CD1c-positive myeloid dendritic cell (primary cell): ENCODE results near the gene PHF21B.
"Not testable (repeated sequence)": the region's sequence is repeated elsewhere in the genome, so short reads cannot be mapped to it uniquely, and the experiment has no call there.

ENCODE experiments used
- DNase-seq: peaks from one replicate; pipeline ENCODE4 v3.0.0-alpha.2; 2016; ENCODE audit errors: extremely low spot score

Gene PHF21B

DNA sequence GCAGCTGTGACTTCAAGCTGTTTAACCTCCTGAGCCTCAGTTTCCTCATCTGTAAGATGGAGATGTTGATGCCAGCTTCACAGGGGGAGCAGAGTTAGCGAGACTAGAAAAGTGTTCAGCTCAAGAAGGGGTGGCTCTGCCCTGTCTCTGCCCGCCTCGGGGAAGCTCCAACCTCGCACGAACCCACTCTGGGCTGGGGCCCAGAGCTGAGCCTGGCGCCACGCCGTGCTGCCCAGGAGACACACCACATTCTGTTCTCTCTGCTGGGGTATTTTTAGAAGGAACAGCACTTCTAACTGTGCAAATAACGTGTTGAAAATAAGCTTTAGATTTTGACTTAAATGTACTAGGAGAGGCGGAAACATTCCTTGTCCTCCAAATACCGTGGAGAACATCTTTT is 74.1 kb downstream of the PHF21B start:
- DNase-seq, result no peak

DNA sequence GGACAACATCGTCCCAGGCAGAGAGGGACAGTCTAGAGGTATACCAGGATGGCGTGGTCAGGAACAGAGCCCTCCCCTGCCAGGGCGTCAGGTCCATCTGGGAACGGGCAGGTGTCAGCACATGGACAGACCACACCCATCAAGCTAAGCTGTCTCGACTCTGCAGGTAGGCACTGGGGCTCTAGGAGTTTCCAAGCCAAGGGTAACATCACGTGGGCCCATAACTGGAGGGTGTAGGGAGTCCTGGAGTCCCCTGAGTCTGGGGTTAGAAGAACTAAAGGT is 75.4 kb downstream of the PHF21B start:
- no peak for DNase-seq

DNA sequence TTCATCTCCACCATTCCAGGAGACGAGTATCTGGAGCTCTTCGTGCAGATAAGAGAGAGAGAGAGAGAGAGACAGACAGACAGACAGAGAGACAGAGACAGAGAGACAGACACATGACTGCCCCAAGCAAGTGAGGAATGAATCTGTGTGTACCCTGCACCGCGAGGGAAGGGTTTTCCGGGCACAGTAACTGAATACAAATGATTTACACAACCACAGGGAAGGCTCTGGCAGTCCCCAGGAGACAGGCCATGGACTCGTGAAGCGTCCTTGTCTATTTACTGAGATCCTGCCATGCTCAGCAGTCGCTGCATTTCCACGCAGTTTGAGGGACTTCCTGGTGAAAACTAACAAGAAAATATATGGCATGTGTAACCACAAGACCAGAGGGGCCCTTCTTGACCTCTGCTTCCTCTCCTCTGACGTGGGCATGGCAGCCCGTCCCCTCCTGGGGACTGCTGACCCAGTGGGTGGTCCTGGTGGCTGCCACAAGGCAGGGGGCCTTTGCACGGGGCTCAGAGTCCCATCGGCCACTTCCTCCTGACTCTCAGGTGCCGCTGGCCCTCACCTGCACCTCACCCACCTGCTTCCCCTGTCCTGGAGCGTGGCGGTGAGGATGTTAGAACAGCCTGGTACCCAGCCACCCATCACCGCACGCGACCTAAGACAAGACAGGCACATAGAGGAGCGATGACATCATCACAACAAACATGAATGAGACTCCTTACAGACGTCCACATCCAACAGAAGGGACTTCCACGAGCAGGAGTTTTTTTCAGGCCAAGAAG is 75.9 kb downstream of the PHF21B start:
- DNase-seq, result no peak

DNA sequence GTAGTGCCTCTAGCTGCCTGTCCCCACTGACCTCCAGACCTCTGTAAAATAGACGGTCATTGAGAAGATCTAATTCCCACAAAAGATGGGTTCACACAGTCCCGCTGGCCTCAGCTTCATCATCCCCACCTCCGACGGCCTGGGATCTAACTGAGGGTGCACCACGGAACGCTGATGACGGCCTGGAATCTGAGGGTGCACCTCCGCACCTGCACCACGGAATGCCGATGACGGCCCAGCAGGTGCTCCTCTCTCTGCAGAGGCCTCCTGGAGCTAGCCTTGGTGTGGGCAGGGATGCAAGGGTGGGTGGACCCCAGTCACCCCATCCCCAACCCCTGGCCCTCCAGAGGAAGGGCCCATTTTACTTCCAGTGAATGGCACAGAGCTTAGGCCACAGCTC is 77.3 kb downstream of the PHF21B start:
- DNase-seq, result no peak

DNA sequence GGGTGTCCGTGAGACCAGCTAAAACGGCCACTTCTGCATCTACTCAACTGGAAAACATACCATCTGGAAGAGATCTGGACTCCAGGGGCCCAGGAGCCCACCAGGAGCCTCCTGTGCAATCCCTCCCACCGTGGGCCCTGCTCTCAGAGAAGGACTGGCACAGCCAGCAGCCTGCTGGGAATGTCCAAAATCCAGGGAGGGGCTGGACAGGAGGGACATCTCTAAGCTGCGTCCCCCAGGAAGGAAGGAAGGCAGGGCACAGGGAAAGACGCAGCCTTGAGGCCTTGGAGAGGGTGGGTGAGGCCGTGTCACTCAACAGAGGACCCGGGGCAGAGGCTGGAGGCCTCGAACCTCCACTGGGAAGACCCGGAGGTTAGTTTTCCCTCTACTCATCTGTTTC is 78.0 kb downstream of the PHF21B start:
- DNase-seq, result no peak

DNA sequence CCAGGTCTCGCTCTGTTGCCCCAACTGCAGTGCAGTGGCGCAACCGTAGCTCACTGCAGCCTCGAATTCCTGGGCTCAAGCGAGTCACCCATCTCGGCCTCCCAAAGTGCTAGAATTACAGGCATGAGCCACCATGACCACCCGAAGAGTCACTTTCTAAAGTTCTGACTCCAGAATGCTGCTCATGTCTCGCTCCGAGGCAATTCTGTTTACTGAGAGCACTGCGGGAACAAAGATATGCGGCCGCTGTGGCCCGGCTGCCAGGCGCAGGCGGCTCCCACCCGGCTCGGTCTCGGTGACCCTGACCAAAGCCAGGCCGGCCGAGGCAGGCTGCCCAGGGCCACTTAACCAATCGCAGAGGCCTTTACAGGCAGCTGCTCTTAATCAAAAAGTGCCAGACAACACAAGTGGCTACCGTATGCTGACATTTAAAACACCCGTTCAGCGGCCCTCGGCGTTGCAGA is 78.7 kb downstream of the PHF21B start:
- no peak for DNase-seq

DNA sequence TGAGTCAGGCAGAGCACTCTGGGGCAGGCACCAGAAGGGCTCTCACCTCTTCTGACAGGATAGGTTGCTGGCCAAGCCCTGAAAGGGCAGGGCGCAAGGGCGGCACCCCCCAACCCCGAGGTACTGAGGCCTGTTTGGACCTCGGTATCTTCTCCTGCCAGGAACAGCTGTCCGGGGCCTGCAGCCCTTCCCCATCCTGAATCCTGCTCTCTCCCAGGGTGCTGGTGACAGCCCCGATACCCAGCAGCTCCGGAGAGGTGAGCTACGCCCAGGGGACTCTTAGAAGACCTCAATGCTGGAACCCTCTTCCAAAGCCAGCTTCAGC is 79.1 kb downstream of the PHF21B start:
- no peak for DNase-seq

DNA sequence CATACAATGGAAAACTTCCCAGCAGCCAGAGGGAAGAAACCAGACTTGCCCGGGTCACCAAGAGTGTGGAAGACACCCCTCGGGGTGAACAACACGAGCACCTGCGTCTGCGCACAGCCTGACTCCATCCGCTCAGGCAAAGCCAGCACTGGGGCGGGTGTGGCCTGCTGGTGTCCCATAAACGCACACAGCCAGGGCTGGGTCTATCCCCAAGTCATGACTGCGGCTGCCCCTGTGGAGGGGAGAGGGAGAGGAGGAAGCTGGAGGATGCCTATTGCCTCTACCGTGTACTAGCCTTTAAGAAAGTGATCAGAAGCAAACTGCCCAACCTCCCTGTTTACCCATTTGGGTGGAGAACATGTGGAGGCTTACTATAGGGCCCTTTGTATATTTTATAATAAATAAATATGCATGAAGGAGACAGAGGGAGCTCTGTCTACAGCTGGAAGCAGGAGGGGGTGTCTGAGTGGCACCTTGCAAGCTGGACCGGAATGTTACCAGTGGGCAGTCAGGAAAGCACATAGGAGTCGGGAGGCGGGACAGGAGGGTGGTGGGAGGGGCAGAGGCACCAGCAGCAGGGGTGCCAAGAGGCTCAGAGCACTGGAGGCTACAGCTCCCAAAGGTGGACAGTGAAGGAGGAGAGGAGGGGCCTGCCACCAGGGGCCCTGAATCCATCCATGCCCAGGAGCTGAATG is 79.6 kb downstream of the PHF21B start:
- no peak for DNase-seq

DNA sequence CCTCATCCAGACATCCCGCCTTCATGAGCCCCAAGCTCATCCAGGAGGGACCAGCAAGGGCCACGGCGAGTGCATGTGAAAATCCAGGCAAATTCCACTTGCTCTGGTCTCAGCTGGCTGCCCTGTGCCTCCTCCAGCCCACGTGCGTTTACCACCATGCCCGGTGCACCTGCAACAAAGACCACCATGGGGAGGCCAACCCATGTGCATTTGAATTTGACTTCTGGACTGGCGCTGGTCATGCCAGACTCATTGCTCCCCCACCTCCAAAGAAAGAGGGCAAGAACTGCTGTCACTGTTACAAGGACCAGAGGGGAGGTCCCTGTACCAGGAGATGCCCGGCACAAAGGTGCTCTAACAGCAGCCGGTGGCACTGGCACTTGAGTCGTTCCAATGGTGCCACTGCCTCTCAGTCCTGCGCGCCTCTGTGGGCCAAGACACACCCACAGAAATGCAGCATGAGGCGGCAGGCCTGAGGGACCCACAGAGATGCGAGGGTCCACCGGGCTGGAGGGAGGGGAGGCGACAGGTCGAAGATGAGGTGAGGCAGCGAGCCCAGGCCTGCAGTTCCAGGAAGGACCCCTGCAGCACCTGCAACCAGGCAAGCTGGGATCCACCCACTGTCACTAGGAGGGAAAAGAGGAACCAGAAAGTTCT is 80.3 kb downstream of the PHF21B start:
- no peak for DNase-seq

DNA sequence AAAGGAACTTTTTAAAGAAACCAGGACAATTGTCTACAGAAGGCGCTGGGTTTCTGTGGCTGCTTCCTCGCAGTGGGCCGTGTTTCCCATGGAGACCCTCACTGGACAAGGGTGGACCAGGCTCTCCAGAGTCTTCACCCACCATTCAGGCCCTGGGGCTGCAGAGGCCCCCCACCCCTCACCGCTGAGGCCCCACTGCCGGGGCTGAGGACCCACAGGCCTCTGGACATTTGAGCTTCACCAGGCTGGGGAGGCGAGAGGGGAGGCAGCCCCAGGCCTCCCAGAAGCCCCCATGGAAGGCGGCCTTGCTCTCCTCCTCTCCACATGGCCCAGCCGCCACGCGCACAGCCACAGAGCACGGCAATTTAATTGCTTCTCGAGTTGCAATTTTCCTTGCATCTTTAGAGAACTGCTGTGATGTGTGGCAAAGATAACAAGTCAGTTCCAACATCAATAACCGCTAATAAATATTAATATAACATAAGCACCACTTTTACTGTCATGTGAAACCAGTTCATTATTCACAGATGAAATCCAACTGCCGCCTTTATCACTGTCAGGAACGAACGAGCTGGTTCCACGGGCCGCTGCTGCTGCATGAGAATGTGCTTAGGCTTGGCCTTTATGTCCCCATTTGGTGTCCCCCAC is 81.0 kb downstream of the PHF21B start:
- DNase-seq, result no peak

DNA sequence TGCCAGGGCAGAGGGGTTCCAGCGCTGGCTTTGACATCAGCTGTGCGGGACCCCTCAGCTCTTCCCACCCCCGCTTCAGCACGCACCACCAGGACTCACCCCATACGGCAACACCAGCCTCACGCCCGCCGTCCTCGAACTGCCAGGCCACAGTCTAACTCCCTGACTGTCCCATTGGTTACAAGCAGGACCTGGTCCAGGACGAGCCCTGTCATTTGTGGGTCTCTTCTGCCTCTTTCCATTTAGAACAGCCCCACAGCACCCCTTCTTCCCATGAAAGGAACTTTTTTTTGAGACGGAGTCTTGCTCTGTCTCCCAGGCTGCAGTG is 81.7 kb downstream of the PHF21B start:
- DNase-seq, result no peak

DNA sequence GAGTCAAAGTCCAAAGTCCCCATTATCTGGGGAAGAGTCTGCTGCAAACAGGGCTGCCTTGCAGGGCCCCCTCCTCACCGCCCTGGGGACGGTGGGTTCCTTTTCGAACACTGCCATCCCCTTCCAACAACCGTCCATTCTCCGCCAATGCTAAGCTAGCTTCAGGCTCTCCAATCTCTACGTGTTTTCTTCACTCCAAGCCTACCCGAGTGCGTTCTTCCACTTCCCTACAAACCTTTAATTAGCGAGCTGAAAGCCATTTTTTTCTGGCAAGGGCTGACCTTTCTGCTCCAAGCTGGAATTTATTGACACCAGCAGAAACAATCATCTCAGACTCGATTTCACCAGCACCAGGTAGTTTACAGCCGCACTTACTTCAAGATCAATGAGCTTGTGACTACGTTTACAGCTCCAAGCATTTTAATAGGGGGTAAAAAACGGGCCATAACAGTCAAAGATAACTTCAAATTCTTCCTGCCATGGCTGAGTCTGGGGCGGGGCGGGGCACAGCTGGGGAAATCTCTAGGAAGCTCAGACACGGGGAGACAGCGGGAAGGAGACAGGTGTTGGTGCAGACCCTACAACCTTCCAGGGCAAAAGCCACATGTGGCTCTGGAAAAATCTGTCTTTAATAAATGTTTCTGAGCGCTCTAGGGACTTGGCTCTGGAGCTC is 82.2 kb downstream of the PHF21B start:
- no peak for DNase-seq

DNA sequence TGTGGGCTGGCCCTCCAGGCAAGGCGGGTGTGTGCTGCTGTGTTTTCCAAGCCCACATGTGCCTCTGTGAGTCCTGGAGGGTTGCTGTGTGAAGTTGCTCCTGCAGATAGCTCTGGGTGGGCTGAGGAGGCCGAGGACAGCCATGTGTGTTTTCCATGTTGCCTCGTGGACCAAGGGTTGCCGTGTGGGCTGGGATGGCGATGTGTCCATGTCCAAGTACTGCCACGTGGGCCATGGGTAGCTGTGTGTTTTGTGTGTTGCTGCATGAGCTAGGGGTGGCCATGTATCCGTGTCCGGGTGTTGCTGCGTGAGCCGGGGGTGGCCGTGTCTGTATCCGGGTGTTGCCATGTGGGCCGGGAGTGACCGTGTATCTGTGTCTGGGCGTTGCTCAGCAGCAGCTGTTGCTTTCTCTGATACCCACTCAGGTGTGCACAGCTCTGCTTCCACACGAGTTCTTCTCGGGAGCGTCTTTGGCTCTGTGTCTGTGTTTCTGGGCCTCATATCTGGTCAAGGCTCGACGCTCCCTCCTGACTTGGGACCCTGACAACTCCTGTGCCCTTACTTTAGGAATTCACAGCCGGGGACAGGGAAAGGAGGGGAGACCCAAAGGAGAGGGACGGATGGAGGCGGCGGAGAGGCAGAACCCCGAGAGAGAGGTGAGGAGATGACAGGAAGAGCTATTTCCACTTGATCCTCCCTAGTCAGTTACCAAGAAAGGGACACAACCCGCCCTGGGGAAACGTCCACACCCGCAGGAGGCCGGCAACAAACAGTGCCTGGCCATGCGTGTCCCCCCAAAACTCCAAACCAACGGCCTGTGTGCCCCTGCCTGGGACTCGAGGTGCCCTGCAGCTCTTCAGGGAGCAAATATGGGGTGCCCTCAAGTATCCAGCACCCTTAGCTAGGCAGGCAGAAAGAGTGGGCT is 83.1 kb downstream of the PHF21B start:
- no peak for DNase-seq

DNA sequence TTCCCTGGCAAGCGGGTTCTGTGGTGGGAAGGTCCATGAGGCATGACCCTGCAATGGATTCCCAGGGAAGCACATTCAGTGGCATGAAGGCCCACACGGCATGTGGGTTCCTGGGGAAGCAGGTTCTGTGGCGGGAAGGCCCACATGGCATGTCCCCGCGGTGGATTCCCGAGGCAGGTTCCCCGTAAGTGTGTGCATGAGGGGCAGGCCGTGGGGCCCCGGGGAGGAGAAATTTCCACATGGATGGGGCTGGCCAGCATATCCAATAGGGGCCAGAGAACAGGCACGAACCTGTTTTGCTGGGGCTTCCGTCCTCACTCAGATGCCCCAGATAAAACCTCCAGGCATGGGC is 83.7 kb downstream of the PHF21B start:
- no peak for DNase-seq

DNA sequence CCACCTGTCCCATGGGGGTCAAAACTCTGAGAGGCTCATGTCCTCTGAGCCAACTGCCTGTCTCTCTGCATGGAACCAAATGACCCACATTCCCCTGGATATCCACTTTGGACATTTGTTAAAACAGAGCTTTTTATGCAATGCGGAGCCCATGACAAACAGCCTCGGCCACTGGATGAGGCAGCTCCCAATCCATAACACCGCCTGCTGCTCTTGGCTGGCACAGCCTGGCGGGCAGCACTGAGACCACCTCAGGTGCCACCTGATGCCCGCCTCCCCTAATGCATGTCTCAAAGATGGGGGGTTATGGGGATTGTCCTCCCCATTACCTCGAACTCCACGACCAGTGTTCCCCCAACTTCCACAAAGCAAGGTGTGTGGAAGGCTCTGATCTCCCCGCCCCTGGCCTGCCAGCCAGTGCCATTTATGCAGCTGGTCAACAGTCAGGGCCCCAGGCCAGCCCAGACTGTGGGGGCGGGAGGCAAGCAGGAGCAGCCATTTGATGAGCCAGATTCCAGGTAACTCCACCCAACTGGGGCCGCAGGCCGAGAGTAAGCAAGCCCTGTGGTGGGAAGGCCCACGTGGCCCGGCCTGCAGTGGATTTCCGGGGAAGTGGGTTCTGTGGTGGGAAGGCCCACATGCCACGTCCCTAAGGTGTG is 84.2 kb downstream of the PHF21B start:
- no peak for DNase-seq

DNA sequence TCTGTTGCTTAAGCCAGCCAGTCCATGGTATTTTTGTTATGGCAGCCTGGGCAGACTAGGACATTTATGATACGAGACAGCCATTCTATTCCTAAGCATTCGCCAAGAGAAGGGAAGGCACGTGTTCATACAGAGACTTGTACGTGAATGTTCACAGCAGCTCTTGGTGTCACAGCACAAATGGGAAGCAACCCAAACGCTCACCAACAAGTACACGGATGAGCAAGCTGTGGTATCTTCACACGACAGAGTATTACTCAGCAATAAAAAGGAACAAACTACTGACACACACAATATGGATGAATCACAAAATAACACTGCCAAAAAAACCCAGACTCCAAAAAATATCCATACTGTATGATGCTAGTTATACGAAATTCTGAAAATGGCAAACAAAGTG is 85.1 kb downstream of the PHF21B start:
- no peak for DNase-seq

DNA sequence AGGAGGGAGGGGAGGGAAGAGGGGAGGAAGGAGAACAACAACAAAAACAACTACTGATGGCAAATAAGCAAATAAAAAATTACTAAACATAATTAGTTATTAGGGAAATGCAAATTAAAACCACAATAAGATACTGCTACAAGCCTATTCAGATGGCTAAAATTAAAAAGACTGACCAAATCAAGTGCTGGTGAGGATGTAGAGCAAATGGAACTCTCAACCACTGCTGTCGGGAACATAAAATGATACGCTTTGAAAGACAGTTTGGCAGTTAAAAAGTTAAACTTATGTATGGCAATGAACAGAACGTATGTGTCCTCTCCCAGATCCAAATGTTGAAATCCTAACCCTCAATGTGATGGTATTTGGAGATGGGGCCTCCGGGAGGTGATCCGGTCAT is 85.7 kb downstream of the PHF21B start:
- no peak for DNase-seq

DNA sequence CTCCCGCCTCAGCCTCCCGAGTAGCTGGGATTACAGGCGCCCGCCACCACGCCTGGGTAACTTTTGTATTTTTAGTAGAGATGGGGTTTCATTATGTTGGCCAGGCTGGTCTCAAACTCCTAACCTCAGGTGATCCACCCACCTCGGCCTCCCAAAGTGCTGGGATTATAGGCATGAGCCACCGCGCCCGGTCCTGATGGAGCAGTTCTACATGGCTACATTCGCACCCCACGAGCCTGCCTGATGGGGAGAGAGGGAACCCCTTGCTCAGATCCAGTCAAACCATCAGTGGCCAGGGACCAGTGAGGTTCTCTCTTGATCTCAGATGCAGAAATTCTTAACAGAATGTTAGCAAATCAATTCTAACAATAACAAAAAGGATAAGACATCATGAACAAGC is 88.0 kb downstream of the PHF21B start:
- not testable (repeated sequence) for DNase-seq

DNA sequence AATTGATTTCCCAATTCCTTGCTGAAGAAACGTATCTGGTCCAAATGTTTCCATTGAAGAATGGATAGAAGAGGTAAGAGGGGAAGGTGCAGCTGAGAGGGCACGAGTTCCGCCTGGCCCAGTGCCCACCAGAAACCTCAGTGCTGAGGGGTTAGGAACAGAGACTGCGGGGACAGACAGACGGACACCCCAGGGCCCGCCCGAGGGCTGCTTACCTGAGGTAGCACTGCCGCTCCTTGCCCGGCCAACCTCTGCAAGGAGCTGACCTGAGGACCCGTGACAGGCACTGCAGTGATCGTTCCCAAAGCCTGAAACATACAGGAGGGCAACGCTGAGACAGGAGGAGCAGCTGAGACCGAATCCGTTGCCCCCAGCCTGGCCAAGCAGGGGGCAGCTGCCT is 89.6 kb downstream of the PHF21B start:
- no peak for DNase-seq

DNA sequence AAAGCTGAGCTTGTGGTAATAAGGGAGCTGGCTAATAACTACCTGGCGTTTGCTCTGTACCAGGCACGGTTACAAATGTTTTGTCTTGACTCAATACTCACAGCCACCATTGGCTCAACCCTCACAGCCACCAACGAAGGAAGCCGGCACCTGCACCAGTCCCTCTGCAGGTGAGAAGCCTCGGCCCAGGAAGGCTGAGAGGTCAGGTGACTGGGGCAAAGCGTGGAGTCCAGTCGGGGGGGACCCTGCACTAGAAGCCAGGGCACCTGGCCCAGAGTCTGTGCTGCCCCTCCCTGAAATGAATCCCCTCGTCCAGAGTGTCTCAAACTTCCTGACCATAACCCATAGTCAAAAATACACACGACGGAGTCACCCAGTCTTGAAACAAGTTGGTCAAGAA is 90.1 kb downstream of the PHF21B start:
- DNase-seq, result no peak

DNA sequence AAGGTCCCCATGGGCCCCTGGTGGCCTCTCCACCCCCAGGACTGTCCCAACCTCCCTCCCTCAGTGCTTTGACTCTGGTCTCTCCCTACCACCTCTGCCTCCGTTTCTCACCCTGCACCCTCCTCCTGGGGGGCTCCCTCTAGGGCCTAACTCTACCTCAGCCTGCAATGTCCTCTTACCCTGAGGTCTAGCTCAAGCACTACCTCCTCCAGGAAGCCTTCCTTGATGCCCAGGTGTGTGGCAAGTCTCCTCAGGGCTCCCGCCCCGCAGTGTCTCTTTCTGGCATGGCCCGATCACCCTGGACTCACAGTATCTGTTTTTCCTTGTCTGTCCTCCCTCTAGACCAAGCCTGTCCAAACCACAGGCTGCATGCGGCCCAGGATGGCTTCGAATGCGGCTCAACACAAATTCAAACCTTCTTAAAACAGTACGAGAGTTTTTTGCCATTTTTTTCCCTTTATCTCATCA is 90.8 kb downstream of the PHF21B start:
- no peak for DNase-seq
